ENCODE data around the gene SOX10.

The SOX10 gene

DNA sequence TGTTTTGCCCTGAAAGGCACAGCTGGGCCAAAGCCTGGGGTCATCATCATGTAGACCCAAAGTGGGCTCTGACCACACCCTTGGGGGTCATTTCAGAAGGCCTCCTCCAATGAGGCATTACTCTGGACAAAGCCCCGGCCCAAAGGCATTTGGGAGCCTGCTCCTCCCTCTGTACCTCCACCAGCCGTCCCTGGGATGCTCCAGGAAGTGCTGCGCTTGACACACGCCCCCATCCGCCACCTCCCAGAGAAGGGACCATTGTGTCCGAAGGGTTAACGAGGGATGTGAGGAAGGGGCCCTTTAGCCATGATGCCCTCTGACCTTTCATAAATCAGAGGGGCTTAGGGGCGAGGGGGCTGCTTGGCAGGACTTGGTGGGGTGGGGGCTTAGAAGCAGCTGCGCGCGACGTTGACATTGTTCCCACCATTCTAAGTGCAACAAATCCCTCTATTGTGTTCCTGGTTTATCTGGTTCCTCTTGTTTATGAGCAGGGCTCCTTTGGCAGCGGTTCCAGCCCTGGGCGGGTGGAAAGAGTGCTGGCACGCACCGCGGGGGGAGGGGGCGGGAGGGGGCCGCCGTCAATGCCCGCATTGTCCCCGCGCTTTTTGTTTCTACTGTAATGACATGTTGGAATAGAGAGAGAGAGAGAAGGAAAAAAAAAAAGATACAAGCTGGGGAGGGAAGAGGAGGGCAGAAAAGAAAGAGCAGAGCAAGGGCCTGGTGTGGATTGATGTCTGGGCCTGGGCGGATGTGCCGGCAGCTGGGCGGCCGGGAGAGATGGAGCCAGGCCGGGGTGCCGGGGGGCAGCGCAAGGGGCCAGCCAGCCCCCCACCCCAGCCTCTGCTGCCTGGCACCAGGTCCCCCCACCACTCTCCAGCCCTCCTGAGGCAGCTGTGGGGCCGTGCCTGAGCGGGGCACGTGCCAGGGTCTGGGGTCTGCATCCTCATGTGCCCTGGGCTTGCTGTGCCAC, 32.1 kb upstream of the SOX10 start:
- no peak for DNase-seq

DNA sequence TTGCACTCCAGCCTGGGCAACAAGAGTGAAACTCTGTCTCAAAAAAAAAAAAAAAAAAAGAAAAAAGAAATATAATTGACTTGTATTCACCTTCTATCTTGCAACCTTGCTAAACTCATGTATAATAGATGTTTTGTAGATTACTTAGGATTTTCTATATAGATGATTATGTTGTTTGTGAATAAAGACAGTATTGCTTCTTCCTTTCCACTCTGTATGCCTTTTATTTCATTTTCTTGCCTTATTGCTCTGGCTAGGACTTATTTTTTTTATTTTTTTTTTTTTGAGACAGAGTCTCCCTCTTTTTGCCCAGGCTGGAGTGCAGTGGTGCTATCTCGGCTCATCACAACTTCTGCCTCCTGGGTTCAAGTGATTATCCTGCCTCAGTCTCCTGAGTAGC, 29.7 kb upstream of the SOX10 start:
- no peak for DNase-seq

DNA sequence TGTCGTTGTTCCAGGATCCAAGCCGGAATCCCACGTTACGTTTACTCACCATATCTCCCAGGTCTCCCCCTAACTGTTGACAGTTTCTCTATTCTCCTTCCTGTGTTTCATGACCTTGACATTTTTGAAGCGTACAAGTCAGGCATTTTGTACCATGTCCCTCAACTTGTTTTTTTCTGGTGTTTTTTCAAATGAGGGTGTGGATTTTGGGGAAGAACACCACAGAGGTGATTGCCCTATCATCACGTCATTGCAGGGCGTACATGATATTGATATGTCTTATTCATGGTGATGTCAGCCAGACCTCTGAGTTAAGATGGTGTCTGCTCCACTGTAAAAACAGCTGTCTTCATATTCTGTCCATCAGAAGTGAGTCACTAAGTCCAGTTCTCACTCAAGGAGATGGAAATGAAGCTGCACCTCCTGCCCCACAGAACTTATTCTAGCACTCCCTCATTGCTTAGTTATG, 28.3 kb upstream of the SOX10 start:
- DNase-seq: no peak

DNA sequence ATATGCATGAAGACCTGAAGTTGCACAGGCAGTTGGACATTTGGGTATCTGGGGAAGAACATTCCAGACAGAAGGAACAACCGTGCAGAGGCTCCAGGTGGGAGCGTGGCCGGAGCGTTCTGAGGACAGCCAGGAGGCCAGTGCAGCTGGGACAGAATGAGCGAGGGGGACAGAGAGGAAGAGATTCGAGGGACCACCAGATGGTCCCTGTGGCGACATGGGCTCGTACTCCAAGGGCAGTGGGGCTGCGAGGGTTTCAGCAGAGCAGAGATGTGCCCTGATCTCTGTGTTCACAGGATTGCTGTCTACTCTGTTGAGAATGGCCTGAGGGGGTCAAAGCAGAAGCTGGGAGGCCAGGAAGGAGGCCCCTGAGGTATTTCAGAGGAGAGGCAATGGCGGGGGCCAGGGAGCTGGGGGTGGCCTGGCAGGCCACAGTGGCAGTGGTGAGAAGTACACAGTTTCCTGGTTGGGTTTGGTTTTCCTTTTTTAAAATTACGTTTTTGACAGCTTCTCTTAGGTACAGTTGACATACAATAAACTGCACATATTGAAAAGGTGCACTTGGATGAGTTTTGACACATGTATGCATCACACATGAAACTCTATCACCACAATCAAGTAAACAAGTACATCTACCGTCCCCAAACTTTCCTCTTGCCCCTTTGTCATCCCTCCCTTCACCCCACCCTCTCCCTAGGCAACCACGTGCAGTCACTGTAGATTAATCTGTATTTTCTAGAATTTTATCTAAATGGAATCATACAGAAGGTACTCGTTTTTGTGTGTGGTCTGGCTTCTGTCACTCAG, 24.8 kb upstream of the SOX10 start:
- DNase-seq: no peak

DNA sequence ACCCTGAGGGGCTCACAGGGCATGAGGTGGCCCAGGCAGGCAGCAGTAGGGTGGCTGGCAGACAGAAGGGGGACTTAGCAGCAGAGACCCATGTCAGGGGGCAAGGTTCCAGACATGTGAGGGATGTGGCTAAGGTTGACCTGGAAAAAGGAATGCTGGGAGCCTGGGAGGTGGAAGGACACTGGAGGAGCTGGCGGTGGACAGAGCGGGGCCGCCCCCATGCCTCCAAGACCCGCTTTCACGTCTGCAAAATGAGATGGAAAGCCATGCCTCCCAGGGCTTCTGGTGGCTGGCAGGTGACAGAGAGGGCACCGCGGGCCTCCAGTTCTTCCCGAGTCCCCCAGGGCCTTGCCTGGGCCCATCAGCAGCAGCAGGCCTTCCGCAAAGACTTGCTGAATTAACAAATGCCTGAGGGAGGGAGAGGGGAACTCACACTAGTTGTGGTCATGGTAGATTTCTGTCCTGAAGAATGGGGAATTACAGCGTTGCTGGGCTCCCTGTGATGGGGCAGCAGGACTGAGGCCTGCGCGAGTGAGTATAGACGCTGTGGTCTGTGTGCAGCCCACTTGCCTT, 23.1 kb upstream of the SOX10 start:
- no peak for DNase-seq

DNA sequence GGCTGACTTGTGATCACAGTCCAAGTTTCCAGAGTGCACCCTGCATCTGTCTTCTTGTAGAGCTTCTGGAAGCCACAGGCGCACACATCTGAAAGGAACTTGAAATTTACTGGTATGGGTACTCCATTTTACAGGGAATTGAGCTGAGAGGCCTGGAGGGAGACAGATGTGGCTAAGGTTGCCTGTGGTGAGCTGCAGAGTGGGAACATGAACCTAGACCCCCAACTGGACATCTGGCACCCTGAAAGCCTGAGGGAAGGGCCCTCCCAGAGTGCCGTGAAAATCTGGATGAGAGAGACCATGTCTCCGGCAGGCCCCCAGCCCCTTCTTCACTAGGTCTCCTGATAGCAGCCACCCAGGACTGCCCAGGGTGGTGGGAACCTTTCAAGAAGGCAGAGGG, 22.6 kb upstream of the SOX10 start:
- no peak for DNase-seq

DNA sequence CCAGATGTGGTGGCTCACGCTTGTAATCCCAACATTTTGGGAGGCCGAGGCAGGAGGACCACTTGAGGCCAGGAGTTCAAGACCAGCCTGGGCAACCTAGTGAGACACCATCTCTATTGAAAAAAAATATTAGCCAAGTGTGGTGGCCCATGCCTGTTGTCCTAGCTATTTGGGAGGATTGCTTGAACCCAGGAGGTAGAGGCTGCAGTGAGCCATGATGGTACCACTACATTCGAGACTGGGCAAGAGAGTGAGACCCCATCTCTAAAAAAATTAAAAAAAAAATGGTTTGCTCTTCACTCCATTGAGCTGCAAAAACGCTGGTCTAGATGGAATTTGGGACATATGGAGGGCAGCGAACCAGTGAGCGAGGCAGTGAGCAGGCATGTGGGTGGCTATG, 21.6 kb upstream of the SOX10 start:
- DNase-seq: no peak

DNA sequence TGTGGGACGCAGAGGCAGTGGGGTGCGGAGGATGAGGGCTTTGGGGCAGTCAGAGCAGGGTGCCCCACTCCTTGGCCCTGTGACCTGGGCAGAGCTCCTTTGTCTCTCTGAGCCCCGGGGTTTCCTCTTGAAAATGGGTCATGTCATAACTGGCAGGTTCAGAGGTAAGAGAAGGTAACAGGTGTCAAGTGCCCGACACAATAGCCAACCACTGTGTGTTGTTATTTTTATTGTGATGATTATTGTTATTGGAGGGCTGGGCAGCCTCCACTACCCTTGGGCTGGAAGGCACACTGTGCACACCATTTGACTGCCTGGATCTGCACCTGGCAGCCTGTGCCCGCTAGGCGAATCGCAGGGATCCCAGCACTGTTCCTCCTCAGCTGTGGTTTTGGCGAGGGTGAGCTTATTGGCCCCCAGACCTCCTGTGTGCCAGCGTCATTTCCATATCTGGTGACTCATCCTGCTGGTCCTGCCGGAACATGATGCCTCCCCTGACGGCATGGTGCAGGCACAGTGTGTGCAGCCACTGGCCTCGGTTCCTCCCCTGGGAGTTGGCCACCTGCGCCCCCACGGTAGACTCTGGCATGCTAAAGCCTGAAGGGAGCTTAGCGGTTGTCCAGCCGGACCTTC, 15.4 kb upstream of the SOX10 start:
- DNase-seq: peak; percentile 7

DNA sequence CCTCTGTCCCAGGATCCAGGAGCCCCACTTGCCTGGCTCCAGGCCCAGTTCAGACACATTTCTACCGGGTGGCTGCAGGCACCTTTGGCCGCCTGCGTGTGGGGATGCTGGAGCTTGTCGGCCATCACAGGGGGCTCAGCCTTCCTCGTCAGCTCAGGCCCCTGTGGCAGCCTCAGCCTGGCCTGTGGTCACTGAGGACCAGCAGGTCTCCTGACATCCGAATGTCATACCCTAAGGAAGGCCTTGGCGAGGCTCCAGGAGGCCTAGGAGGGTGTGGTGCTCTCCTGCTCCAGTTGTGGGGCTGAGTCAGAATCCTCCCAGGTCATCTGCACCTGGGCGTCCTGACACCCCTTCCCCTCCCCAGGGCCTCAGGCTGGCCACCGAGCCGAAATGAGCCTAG, 14.9 kb upstream of the SOX10 start:
- no peak for DNase-seq

DNA sequence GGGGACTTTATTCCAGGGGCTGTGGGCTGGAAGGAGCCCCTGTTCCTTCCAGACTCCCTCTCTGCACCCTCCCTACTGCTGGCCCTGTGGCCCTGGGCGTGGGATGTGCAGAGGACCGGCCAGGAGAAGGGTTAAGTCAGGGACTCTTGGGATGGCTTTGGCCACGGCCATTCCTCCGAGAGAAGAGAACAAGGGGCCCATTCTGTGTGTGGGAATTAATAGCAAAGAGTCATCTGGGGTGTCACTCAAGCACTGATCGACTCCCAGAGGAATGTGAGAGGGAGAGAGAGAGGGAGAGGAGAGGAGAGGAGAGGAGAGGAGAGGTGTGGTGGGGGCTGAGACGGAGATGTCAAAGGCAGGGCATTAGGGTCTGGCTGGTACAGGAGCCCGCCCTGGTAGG, 14.2 kb upstream of the SOX10 start:
- DNase-seq: no peak

DNA sequence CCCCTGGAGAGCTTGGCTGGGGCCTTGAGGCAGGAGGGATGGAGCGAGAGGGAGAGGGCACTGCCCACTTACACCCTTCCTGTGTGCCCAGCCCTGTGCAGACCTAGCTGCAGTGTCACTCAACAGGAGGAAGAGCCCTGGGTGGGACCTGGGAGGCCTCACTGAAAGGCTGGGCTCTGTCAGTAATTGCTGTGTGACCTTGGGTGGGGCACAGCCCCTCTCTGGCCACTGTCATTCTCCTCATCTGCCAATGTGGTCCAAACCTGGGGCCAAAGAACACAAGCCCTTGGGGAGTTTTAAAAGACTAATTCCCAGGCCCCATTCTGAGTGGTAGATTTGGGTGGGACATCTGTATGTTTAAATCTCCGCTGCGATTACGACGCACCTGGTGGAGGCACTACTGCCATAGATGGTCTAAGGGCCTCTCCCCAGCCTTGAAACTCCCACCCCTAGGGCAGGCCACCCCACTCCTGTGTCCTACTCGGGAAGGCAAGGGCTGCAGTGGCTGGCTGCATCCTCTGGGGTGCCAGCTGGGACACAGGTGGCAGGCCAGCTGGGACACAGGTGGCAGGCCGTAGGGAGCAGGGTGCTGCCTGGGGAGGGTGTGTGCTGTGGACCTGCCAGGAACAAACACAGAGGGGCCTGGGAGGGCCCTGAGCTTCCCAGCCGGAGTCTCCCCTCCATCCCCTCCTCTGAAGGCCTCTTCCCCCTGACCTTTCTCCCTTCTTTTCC, 12.3 kb upstream of the SOX10 start:
- no peak for DNase-seq

DNA sequence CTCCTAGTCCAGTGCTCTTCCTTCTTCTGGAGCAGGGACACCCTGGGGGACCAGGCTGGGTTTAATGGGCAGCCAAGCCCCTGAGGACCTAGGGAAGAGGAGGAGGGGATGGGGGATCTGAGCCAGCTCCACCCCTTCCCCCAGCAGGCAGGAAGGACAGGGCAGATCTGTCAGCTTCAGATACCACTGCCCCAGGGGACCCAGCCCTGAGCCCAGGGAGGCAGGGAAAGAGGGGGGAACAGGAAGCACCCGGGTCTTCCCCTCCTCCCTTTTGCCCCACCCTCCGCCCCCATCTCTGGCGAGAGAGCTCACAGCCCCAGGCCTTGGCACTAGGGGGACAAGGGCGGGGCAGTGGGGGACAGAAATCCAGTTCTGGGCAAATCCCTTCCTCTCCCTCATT, 11.7 kb upstream of the SOX10 start:
- no peak for DNase-seq

DNA sequence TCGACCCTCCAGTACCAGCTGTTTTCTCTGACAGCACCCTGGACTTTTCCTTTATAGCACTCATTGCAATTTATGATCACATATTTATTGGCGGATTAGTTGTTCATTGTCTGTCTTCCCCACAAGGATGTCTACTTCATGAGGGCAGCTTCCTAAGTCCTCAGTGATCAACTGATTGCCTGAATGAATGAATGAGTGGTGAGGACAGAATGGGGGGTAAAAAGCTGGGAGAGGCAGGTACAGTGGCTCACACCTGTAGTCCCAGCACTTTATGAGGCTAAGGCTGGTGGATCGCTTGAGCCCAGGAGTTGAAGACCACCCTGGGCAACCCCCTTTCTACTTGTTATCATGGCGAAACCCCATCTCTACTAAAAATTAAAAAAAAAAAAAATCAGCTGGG, 11.1 kb upstream of the SOX10 start:
- DNase-seq: no peak

DNA sequence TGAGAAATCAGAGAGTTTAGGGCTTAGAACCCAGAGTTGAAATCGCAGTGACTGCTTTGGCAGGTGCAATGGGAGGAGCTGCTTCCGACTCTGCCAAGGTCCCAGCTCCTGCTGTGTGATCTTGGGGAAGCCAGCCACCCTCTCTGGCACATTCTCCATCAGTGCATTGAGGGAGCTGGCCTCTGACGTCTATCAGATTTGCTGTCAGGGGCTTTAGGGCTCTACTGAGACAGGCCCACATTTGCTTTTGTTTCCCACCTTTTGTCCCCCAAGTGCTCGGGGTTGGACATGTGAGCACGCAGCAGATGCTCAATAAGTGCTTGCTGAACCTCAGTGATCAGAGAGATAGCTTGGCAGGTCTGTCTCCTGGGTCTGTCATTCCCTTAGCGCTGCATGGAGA, 10.6 kb upstream of the SOX10 start:
- DNase-seq: no peak

DNA sequence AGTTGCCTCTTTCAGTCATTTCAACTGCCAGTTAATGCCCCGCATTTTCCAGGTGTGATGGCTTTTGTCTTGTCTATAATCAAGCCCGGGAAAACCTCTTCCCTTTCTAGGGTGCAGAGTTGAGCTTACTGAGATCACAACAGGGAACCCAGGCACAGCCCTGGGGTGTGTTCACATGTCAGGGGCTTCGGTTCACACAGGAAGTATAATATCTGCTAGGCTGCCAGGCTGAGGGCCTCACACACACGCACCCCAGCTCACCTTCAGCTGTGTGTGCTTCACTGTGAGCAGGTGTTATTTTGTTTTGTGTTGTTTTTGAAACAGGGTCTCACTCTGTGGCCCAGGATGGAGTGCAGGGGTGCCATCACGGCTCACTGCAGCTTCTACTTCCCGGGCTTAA, 9.7 kb upstream of the SOX10 start:
- no peak for DNase-seq

DNA sequence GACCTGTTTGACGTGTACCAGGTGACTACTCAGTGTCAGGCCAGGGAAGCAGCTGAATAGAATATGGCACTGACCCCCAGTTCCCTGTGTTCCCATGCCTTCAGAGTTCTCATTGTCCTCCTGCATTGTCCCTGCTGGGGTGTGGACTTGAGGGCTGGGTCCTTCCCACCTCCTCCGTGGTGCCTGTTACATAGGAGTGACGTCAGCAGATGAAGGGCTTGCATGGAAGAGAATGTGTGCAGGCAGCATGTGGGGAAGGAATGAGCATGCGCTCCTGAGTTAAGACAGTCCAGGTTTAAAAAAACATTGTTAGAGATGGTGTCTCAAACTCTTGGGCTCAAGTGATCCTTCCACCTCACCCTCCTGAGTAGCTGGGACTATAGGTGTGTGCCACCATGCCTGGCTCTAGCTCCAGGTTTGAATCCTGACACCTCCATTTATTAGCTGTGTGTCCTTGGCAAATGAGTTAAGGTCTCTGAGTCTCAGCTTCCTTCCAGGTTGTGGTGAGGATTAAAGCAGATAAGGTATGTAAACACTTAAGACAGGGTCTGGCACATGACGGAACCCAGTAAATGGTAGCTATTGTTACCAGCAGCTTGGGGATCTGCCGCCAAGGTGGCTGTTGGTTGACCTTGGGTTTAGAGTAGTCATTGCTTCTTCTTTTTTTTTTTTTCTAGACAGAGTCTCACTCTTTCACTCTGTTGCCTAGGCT, 7.5 kb upstream of the SOX10 start:
- DNase-seq: no peak

DNA sequence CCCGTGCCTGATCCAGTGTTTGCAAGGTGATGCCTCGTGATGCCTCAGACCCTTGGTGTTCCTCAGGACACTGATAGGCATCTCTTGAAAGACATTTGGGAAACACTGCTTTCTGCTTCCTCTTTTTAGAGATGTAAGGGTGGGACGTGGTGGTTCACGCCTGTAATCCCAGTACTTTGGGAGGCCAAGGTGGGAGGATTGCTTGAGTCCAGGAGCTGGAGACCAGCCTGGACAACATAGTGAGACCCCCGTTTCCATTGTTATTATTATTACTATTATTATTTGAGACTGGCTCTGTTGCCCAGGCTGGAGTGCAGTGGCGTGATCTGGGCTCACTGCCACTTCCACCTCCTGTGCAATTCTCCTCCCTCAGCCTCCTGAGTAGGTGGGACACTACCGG, 6.5 kb upstream of the SOX10 start:
- no peak for DNase-seq

DNA sequence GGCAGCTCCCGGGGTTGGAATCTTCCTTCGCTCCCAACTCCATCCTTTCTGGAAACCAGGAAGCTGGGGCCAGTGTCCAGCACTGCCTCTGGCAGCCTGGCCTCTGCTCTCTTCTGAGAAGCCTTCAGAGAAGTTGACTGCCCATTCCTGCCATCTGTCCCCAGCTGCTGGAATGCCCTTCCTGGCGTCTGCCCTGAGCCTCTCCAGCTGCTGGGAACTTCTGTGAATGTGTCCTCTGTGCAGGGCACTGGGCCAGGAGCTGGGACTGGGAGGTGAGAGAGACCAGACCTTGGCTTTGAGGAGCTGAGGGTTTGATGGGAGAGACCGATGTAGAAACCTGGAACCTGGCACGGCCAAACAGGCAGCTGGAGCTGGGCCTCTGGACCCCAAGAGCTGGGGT, 5.9 kb upstream of the SOX10 start:
- DNase-seq: no peak

DNA sequence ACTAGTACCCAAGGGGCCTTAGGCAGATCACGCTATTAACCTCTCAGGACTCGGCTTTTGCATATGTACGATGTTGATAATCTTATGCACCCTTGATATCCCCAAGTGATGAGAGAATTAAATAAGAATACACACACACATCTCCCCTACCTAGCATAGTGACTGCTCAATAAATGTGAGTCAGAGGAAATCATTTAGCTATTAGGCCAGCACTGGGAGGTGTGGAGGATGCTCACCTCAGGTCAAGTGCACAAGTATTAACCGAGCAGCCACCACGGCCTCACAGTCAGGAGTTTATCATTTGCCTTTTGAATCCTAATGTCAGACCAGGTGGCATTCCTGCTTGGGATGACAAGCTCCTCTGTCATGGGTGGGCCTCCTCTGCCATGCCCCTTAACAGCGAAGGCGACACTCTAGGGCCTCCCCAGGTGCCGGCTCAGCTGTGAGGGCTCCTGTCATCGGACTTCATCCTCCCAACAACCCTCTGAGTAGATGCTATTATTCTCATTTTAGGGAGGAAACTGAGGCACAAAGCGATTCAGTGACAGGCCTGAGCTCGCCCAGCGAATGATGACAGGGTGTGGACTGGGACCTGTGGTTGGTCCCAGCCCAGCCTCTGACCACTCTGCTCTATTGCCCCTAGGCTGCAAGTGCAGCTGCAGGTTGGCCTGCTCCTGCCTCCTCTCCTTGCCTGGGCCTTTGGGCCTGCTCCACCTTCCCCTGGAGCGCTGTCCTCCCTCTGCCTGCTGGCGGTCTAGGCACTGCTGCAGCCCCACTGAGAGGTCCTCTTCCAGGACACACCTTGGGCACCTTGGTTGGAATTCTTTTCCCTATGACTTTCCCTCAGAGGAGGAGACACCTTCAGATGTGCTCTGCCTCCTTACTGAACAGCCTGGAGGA, 5.0 kb upstream of the SOX10 start:
- DNase-seq: no peak

DNA sequence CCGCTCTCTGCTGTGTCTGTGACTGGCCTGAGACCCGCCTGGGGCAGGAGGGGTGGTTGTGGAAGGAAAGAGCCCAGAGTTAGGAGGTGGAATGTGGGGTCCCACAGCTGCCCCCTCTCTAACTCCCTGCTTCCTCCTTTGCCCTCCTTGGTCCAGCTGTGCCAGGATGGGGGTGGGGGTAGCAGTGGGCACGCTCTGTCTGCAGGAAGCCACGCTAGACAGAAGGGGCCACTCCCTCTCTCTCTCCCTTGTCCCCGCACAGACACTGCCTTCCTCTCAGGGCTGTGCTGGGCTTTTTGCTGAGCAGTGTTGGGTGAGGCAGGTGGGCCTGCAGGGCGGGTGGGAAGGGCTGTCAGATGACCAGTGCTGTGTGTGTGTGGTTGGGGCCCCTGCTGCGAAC, 2.0 kb upstream of the SOX10 start:
- no peak for DNase-seq

Measured in activated CD4-positive, alpha-beta T cell treated with anti-CD3 and anti-CD28 coated beads for 48 hours (primary cell).